ENCODE results near the gene THSD4. TPM values are rescaled to one million over a fixed set of nuclear protein-coding genes. Genes with fewer than 3 reads are reported as not detected.
"Not testable (repeated sequence)": the region's sequence is repeated elsewhere in the genome, so short reads cannot be mapped to it uniquely, and the experiment has no call there.

The THSD4 gene
- total RNA-seq, 1 donor from 2014 or later, result 5.1 TPM

DNA sequence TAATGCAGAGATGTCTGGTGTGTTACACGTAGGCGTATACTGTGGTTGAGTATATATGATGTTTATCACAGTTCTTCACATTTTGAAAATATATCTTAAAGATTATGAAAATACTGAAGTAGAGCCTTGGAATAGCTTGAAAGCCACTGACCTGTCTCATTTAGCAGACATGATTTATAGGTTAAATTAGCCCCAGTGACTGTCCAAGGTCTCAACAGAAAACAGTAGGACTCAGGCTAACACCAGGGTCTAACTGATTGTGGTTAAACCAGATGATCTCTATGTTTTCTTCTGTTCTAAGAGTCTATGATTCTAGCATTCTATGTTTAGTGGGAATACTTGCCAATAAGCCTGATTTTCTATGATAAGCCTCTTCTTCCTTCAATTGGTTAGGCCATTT lies 528.6 kb downstream of the THSD4 start:
- no peak for DNase-seq (ENCODE audit: low spot score)

- DNase-seq (ENCODE audit: low spot score), result no peak
These were observed 531.7 kb downstream of the THSD4 start for GRCh38 chr15:71646767-71647486.

GRCh38 chr15:71647487-71647808 lies 532.2 kb downstream of the THSD4 start:
- no peak for DNase-seq (ENCODE audit: low spot score)

- no peak for DNase-seq (ENCODE audit: low spot score)
These were observed 532.8 kb downstream of the THSD4 start for GRCh38 chr15:71648095-71648494.

DNA sequence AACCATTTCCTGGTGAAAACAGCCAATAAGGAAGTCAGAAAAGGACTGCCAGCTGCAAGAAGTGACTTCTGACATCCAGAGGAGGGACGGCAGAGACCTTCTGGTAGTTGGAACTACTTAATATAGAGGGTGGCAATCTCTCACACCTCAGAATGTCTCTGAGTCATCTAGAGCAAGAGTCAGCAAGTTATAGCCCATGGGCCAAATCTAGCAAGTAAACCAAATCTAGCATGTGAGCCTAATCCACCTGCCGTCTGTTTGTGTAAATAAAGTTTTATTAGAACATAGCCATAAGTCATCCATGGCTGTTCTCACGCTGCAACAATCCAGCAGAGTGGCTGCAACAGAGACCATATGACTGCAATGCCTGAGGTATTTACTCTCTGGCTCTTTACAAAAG lies 534.6 kb downstream of the THSD4 start:
- no peak for DNase-seq (ENCODE audit: low spot score)

- DNase-seq (ENCODE audit: low spot score), result no peak
These were observed 535.3 kb downstream of the THSD4 start for GRCh38 chr15:71650603-71651002.

DNA sequence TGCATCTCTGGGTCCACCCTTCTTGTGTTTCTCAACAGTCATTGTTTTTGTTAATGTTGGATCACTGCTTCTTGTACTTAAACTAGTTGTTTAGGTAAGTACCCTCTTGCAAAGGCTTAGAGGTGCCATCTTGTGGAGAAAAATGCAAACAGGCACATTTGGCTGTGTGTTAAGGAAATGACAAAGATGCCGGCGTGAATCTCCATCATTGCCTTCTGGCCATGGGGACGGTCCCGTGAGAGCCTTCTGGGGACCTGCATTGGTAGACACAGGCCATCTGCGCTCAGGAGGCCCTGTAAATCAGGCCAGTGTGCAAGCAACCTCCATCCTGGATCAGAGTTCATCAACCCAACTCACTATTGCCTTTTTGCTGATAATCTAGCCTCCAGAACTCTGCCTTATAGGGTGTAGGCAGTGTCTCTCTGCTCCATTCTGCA lies 536.5 kb downstream of the THSD4 start:
- DNase-seq (ENCODE audit: low spot score), result no peak

DNA sequence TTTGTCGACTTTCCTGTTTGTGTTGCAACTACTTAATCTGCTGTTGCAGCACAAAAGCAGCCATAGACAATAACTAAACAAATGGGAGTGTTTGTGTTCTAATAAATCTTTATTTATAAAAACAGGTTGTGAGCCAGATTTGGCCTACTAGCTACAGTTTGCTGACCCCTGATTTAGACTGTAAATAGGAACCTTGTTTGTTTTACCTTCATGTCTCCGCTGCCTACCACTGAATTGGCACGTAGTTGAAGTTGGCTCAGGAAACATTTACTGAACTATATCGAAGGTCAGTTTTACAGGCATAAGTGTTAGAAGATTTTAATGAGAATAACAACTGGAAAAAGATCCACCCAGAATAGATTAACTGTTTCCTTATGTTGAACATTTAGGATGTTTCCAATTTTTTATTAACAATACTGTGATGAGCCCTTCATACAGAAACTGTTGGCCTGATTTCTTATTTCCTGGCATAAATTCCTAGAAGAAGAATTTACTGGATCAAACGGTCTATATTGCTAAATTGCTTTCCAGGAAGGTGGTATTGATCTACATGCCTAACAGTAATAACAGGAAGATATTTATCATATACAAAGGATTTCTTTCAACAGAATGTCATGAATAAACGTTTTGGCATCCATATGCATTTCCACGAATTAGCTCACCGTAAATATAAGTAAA lies 538.9 kb downstream of the THSD4 start:
- no peak for DNase-seq (ENCODE audit: low spot score)

GRCh38 chr15:71654720-71655174 lies 539.5 kb downstream of the THSD4 start:
- DNase-seq (ENCODE audit: low spot score), result no peak

DNA sequence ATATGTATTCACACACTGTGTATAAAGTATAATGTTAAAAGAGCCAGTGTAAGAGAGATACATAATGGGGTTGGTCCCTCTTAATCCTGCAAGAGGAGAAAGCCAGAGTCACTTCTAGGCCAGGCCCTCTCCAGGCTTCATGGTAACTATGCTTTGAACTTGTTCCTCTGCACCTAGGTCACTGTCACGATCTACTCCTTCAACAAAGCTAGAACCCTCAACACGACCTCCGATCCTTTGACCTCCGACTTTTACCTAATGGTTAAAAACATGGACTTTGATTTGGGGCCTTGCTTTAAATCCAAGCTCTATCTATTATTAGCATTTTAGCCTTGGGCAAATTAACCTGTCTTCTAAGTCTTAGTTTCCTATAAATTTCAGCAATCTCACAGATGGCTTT lies 541.2 kb downstream of the THSD4 start:
- no peak for DNase-seq (ENCODE audit: low spot score)

GRCh38 chr15:71657141-71657540 lies 541.9 kb downstream of the THSD4 start:
- DNase-seq (ENCODE audit: low spot score), result no peak

- no peak for DNase-seq (ENCODE audit: low spot score)
These were observed 542.8 kb downstream of the THSD4 start for GRCh38 chr15:71658036-71658435.

- DNase-seq (ENCODE audit: low spot score), result no peak
These were observed 543.8 kb downstream of the THSD4 start for GRCh38 chr15:71658827-71659729.

DNA sequence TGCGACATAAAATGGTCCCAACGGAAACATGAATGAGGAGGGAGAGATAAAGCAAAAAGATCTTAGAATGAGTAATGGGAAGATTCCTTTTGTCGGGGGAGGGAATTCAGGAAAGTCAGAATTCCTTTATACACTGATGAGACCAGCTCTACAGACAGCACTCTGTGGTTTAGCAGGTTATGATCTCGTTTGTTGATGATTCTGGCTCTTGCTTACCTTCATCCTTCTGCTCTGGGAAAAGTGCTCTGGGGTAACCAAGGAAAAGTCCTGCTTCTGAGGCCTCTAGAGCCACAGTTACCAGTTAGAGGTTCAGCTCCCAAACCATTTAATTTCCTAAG lies 544.4 kb downstream of the THSD4 start:
- no peak for DNase-seq (ENCODE audit: low spot score)

DNA sequence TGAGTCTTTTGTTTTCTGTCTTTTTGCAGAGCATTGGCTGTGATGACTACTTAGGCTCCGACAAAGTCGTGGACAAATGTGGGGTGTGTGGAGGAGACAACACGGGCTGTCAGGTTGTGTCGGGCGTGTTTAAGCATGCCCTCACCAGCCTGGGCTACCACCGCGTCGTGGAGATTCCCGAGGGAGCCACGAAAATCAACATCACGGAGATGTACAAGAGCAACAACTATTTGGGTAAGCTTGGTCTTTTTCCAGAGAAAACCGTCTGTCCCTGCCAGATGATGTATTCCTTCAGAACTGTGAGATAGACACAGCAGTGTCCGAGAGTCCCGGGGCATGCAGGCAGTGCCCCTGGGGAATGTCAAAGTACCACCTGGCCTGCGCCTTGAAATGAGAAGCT lies 545.2 kb downstream of the THSD4 start:
- DNase-seq (ENCODE audit: low spot score), result no peak

- DNase-seq (ENCODE audit: low spot score), result no peak
These were observed 547.0 kb downstream of the THSD4 start for GRCh38 chr15:71662306-71662705.

- no peak for DNase-seq (ENCODE audit: low spot score)
These were observed 549.4 kb downstream of the THSD4 start for GRCh38 chr15:71664622-71665021.

GRCh38 chr15:71666763-71667620 lies 551.7 kb downstream of the THSD4 start:
- no peak for DNase-seq (ENCODE audit: low spot score)

DNA sequence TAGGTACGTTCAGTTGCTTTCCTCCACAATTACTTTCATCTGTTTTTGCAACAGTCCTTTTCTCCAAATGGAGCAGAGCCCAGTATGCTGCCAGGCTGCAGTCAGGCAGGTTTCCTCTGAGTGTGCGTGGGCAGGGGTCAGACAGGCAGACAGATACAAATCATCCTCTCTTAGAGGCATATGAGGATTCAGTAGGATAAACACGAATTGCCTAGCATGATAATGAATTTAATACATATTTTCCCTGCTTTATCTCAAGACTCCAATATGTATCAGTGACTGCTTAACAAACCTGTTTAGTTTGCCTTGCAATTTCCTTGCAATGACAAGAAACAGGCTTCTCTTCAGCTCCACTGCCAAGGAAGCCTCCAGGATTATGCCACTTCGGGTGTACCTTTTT lies 554.4 kb downstream of the THSD4 start:
- no peak for DNase-seq (ENCODE audit: low spot score)

GRCh38 chr15:71670222-71670621 lies 555.0 kb downstream of the THSD4 start:
- DNase-seq (ENCODE audit: low spot score), result not testable (repeated sequence)

DNA sequence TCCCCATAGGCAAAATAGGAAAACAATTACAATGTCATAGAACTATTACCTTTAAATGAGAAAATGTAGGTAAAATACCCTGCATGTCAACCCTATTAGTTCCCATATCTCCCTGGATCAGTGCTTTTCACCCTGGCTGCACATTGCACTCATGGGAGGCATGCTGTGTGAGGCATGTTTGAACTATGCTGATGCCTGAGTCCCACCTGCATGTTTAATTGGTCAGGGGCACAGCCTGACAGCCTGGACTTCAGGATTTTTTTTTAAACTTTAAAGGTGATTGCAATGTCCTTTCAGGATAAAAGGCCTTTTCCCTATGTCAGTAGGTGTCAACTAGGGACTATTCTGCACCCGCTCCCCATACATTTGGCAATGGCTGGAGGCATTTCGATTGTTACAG lies 559.1 kb downstream of the THSD4 start:
- no peak for DNase-seq (ENCODE audit: low spot score)

Data from mesenteric fat pad (tissue), 1 donor.